PC-9 (cell line): ENCODE results near the gene TOX2. TPM values are rescaled to one million over a fixed set of nuclear protein-coding genes. Genes with fewer than 3 reads are reported as not detected.

Experiments
- BruUV-seq: library from RNA; stranded (reverse); fragments of 400-500 nt; replicated peaks from 2 replicates; lab custom pipeline; 2021; lab: Mats Ljungman, UMichigan
- CTCF ChIA-PET: fragments of 300-600 bp; sonication (Branson Sonifier 250); formaldehyde crosslinking; loops from one replicate; lab custom pipeline; 2022; ENCODE audit warnings: antibody characterized with exemption; lab: Charles Lee
- POLR2A ChIA-PET: fragments of 300-600 bp; sonication (Branson Sonifier 250); formaldehyde crosslinking; loops from one replicate; lab custom pipeline; 2022; ENCODE audit warnings: antibody characterized with exemption; ENCODE audit not compliant: unreplicated experiment; lab: Charles Lee
- DNase-seq, 2 experiments: peaks; one replicate each; pipeline versions ENCODE4 v3.0.0 to v3.0.0-alpha.2; 2015 to 2022; ENCODE audit warnings: mixed read lengths in 1 of 2
- H2AFZ ChIP-seq: fragments of 200-600 bp; sonication (generic); 2 replicates; pipeline ENCODE4 v1.8.1; 2017; ENCODE audit warnings: antibody characterized with exemption
- H3F3A ChIP-seq: fragments of 200-600 bp; sonication (generic); 2 replicates; pipeline ENCODE4 v1.8.1; 2017; ENCODE audit warnings: antibody characterized with exemption, mild to moderate bottlenecking, low read depth; ENCODE audit not compliant: insufficient read depth
- H3K27ac ChIP-seq: fragments of 200-600 bp; sonication (generic); 2 replicates; pipeline ENCODE4 v1.6.1; 2016; ENCODE audit warnings: mixed run types
- H3K27me3 ChIP-seq: fragments of 200-600 bp; sonication (generic); 2 replicates; pipeline ENCODE4 v1.6.1; 2016; ENCODE audit warnings: low read depth, mixed run types; ENCODE audit not compliant: insufficient read depth
- H3K36me3 ChIP-seq: fragments of 200-600 bp; sonication (generic); 2 replicates; pipeline ENCODE4 v1.6.1; 2016; ENCODE audit warnings: low read depth, mixed run types
- H3K4me1 ChIP-seq: fragments of 200-600 bp; sonication (generic); replicated peaks from 2 replicates; pipeline ENCODE4 v1.6.1; 2016; ENCODE audit warnings: mixed run types; ENCODE audit not compliant: insufficient read depth
- H3K4me2 ChIP-seq: fragments of 200-600 bp; sonication (generic); 2 replicates; pipeline ENCODE4 v1.6.1; 2017; ENCODE audit warnings: mixed run types
- H3K4me3 ChIP-seq: fragments of 200-600 bp; sonication (generic); 2 replicates; pipeline ENCODE4 v1.6.1; 2016; ENCODE audit warnings: mixed run types
- H3K79me2 ChIP-seq: fragments of 200-600 bp; sonication (generic); 2 replicates; pipeline ENCODE4 v1.6.1; 2017; ENCODE audit warnings: low read depth, mixed run types
- H3K9me2 ChIP-seq: fragments of 200-600 bp; sonication (generic); 2 replicates; pipeline ENCODE4 v1.8.1; 2017; ENCODE audit warnings: mild to moderate bottlenecking; ENCODE audit not compliant: insufficient read depth
- H3K9me3 ChIP-seq: fragments of 200-600 bp; sonication (generic); 2 replicates; pipeline ENCODE4 v1.8.1; 2016; ENCODE audit warnings: low read depth; ENCODE audit not compliant: insufficient read depth
- H4K20me1 ChIP-seq: fragments of 200-600 bp; sonication (generic); 2 replicates; pipeline ENCODE4 v1.8.1; 2017; ENCODE audit not compliant: insufficient read depth
- EZH2 ChIP-seq: fragments of 200-600 bp; sonication (generic); IDR thresholded peaks from 2 replicates; pipeline ENCODE4 v1.8.0; 2017; ENCODE audit warnings: antibody characterized with exemption, low read depth
- intact Hi-C: fragments of 100-400 bp; cut with micrococcal nuclease; formaldehyde crosslinking; loops from one replicate; pipeline ENCODE4 v1.10.0; 2022; ENCODE audit not compliant: unreplicated experiment
- total RNA-seq: library from RNA; stranded (reverse); gene quantifications from 2 replicates; pipeline ENCODE4 v1.2.3, GENCODE V29; 2021
- TF ChIP-seq, protein P1 (sequence below): fragments of 200-600 bp; sonication (generic); conservative IDR thresholded peaks from 2 replicates; pipeline ENCODE4 v1.6.1; 2017; ENCODE audit warnings: mixed run types, antibody characterized with exemption, mild to moderate bottlenecking, moderate library complexity

The TOX2 gene
- total RNA-seq, 1 experiment from 2014 or later = 30.1 TPM

GRCh38 chr20:44067650-44068081 is 153.0 kb downstream of the TOX2 start:
- H3K27ac ChIP-seq = no peak overlapping the region
- DNase-seq = no peak
- no TSS peak for BruUV-seq
- no peaks in the 10 kb centered on the region for H3K79me2 ChIP-seq
- CTCF ChIA-PET = no interaction called here
- no peak overlapping the region for H3K4me3 ChIP-seq
- H3K36me3 ChIP-seq = peaks cover 4% of the 10 kb centered on the region; the same call in 1 of the 2 replicates
- no peaks in the 10 kb centered on the region for H3K4me1 ChIP-seq
- TF ChIP-seq, protein P1, sequence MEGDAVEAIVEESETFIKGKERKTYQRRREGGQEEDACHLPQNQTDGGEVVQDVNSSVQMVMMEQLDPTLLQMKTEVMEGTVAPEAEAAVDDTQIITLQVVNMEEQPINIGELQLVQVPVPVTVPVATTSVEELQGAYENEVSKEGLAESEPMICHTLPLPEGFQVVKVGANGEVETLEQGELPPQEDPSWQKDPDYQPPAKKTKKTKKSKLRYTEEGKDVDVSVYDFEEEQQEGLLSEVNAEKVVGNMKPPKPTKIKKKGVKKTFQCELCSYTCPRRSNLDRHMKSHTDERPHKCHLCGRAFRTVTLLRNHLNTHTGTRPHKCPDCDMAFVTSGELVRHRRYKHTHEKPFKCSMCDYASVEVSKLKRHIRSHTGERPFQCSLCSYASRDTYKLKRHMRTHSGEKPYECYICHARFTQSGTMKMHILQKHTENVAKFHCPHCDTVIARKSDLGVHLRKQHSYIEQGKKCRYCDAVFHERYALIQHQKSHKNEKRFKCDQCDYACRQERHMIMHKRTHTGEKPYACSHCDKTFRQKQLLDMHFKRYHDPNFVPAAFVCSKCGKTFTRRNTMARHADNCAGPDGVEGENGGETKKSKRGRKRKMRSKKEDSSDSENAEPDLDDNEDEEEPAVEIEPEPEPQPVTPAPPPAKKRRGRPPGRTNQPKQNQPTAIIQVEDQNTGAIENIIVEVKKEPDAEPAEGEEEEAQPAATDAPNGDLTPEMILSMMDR = no peak
- TF ChIP-seq EZH2 = no peak
- no peak overlapping the region for H3K4me2 ChIP-seq
- intact Hi-C loops = no loop called here
- H3K9me3 ChIP-seq = no peaks in the 10 kb centered on the region
- no peaks in the 10 kb centered on the region for H3K9me2 ChIP-seq
- POLR2A ChIA-PET = no interaction called here
- H3F3A ChIP-seq = peaks cover 11% of the 10 kb centered on the region
- no peaks in the 10 kb centered on the region for H3K27me3 ChIP-seq
- H4K20me1 ChIP-seq = no peaks in the 10 kb centered on the region
- no peak overlapping the region for H2AFZ ChIP-seq

DNA sequence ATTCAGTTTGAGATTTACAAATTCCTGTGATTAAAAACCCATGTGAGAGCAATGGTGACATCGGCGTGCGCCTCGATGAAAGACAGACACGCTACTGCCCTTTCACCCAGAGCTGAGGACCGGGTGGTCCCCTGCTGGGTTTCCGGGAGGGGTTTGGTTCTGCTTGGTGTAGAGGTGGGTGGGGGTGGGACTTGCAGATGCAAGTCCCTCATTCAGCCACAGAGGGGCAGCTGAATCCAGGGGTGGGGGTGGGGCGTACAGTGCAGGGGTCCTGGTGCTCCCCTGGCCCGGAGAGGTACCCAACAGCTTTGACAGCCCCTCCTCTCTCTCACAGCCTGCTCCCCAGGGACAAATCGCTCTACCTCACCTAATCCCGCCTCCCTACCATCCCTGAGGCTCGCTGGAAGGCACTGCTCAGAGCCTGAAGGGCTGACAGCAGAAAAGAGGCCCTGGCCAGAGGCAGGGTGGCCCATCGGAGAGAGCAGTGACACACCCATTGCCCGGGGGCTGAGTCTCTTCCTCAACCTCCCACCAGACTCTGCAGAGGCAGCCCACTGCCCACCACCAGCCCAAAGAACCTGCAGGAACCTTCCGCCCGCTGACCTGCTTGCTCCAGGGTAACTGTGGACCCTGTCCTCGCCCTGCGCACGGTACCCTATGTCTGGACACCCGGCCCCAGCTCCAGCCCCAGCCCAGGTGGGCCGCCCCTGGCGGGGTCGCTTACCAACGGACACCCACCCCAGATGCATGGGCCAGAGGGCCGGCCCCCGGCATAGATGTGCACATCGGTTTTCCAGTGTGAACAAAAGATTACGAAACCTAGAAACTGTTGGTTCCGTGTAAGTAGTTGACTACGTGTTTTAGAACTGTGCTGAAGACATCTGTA is 153.9 kb downstream of the TOX2 start:
- CTCF ChIA-PET = no interaction called here
- Histone ChIP-seq H2AFZ (no peak overlapping the region), H3K4me1 (no peaks in the 10 kb centered on the region), H4K20me1 (no peaks in the 10 kb centered on the region), H3K9me3 (no peaks in the 10 kb centered on the region), H3K4me2 (no peak overlapping the region), H3K4me3 (no peak overlapping the region), H3K27me3 (no peaks in the 10 kb centered on the region), H3K36me3 (peaks cover 4% of the 10 kb centered on the region; the same call in 1 of the 2 replicates), H3K9me2 (no peaks in the 10 kb centered on the region), H3K27ac (no peak overlapping the region), H3F3A (peaks cover 11% of the 10 kb centered on the region), H3K79me2 (no peaks in the 10 kb centered on the region)
- no peak for DNase-seq
- POLR2A ChIA-PET = no interaction called here
- no TSS peak for BruUV-seq
- intact Hi-C loops = no loop called here
- TF ChIP-seq, protein P1 = no peak
- TF ChIP-seq EZH2 = no peak

DNA sequence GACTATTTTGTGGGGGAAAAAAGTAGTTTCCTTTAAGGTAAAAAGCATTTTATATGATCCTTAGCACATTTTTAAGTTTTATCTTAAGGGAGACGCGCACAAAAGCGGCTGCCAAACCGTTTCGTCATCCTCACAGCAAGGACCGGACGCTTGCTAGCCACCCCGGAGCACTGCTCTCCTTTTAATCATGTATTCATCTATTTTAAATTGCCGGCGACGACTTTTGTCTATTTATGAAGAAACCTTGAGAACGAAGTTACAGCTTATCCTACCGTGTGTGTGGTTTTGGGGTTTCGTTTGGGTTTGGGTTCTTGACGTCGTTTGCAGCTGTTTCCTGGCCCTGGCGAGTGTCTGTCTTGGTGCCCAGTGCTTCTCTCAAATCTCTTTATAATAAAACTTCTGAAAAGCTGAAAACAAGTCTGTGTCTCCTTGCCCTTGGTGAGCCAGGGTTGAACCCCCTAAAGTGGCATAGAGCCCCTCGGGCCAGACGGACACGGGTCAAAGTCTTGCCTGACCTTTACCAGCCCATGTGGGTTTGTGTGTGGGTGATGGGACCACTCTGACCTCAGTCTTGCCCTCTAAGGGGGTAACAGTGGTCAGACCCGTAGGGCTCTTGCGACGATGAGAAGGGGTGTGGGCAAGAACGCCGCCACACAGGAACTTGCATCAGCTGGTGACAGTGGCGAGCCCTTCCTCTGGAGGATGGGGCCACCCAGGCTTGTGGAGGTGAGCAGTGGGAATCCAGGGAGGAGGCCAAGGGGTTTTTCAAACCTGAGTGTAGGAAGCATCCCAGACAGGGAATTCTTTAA is 154.8 kb downstream of the TOX2 start:
- Histone ChIP-seq H4K20me1 (no peaks in the 10 kb centered on the region), H3K9me3 (no peaks in the 10 kb centered on the region), H3F3A (peaks cover 18% of the 10 kb centered on the region), H2AFZ (no peak overlapping the region), H3K36me3 (peaks cover 4% of the 10 kb centered on the region; the same call in 1 of the 2 replicates), H3K27ac (no peak overlapping the region), H3K4me3 (no peak overlapping the region), H3K9me2 (no peaks in the 10 kb centered on the region), H3K4me2 (no peak overlapping the region), H3K4me1 (peaks cover 5% of the 10 kb centered on the region), H3K27me3 (no peaks in the 10 kb centered on the region), H3K79me2 (no peaks in the 10 kb centered on the region)
- no peak for TF ChIP-seq EZH2
- TF ChIP-seq, protein P1 = no peak
- no TSS peak for BruUV-seq
- ChIA-PET CTCF (no interaction called here), POLR2A (no interaction called here)
- no peak for DNase-seq
- intact Hi-C loops = no loop called here
